ENCODE measurements around the gene CAMSAP1.
"Not testable (repeated sequence)": the region's sequence is repeated elsewhere in the genome, so short reads cannot be mapped to it uniquely, and the experiment has no call there.

CAMSAP1 gene

GRCh38 chr9:135926402-135927194 is 19.3 kb upstream of the CAMSAP1 start:
- H3K4me1 ChIP-seq (ENCODE audit: control insufficient read depth, insufficient read depth, low read length, poor library complexity, severe bottlenecking), result no peaks in the 10 kb centered on the region
- 92% methylated on average over 23 to 26 of the region's 27 CpGs for WGBS, 2 experiments (ENCODE audit: insufficient coverage in 2 of 2)

DNA sequence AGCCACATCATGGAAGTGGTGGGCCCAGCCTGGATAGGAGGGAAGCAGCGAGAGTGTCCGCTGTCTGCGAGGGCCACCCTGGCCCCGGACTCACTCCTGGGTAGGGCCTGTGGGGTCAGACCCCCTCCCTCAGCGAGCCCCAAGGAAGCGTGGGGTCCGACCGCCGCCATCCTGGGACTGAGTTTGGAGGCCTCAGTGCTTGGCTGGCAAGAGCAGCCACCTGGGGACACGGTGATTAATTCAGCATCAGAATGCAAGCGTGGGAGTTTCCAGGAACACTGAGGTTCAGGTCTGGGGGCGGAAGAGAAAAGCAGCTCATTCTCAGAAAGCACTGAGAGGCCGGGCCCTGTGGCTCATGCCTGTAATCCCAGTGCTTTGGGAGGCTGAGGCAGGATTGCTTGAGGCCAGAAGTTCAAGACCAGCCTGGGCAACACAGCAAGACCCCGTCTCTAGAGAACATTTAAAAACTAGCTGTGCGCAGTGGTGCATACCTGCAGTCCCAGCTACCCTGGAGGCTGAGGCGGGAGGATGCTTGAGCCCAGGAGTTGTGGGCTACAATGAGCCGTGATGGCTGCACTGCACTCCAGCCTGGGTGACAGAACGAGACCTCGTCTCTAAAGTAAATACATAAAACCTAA is 18.3 kb upstream of the CAMSAP1 start:
- Histone ChIP-seq H3K27ac (ENCODE audit: low read depth, low read length, severe bottlenecking) (no peak overlapping the region), H3K4me1 (ENCODE audit: control insufficient read depth, insufficient read depth, low read length, poor library complexity, severe bottlenecking) (no peaks in the 10 kb centered on the region), H3K9me3 (ENCODE audit: control insufficient read depth, low read length) (no peaks in the 10 kb centered on the region), H3K36me3 (ENCODE audit: control insufficient read depth, insufficient read depth, low read length) (peaks cover 15% of the 10 kb centered on the region), H3K4me3 (ENCODE audit: extremely low read depth, insufficient read depth, low read length, poor library complexity, severe bottlenecking) (no peak overlapping the region)
- WGBS, 2 experiments (ENCODE audit: insufficient coverage in 2 of 2), result 97% methylated on average over 18 to 19 of the region's 19 CpGs

More at GRCh38 chr9:135926402-135927194, 19.3 kb upstream of the CAMSAP1 start:
- H3K4me3 ChIP-seq (ENCODE audit: extremely low read depth, insufficient read depth, low read length, poor library complexity, severe bottlenecking), result no peak overlapping the region
- H3K9me3 ChIP-seq (ENCODE audit: control insufficient read depth, low read length), result no peaks in the 10 kb centered on the region
- H3K36me3 ChIP-seq (ENCODE audit: control insufficient read depth, insufficient read depth, low read length), result peaks cover 23% of the 10 kb centered on the region
- no peak overlapping the region for H3K27ac ChIP-seq (ENCODE audit: low read depth, low read length, severe bottlenecking)

DNA sequence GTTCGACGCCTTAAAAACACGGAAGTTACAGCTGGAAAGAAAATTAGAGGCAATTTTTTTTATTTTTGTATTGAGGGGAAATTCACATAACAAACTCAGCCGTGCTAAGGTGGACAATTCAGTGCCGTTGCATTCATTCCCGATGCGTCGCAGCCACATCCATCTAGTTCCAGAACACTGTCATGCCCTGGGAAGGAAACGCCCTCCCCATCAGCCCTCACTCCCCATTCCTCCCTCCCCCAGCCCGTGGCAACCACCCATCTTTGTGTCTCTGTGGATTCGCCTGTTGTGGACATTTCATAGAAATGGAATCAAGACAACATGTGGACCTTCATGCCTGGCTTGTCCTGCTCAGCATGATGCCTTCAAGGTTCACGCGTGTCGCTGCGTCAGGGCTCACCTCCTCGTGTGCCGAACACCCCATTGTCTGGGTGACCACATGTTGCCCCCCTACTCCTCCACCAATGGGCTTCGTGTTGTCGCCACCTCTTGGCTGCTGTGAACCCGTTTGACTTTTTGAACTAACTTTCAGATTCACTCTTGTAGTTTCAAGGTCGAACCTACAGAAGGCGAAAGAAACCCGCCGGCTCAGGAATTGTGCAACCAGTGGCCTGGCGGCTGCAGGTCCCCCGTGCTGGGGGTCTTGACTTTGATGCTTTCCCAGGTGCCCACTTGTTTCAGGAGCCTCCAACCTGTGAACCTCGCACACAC is 17.4 kb upstream of the CAMSAP1 start:
- Histone ChIP-seq H3K4me1 (ENCODE audit: control insufficient read depth, insufficient read depth, low read length, poor library complexity, severe bottlenecking) (no peaks in the 10 kb centered on the region), H3K4me3 (ENCODE audit: extremely low read depth, insufficient read depth, low read length, poor library complexity, severe bottlenecking) (no peak overlapping the region), H3K36me3 (ENCODE audit: control insufficient read depth, insufficient read depth, low read length) (peaks cover 15% of the 10 kb centered on the region), H3K27ac (ENCODE audit: low read depth, low read length, severe bottlenecking) (no peak overlapping the region), H3K9me3 (ENCODE audit: control insufficient read depth, low read length) (peaks cover 2% of the 10 kb centered on the region)
- 91 to 94% methylated on average over 26 to 27 of the region's 27 CpGs for WGBS, 2 experiments (ENCODE audit: insufficient coverage in 2 of 2)

- no peak overlapping the region for H3K4me3 ChIP-seq (ENCODE audit: extremely low read depth, insufficient read depth, low read length, poor library complexity, severe bottlenecking)
- peaks cover 15% of the 10 kb centered on the region for H3K36me3 ChIP-seq (ENCODE audit: control insufficient read depth, insufficient read depth, low read length)
- H3K4me1 ChIP-seq (ENCODE audit: control insufficient read depth, insufficient read depth, low read length, poor library complexity, severe bottlenecking), result no peaks in the 10 kb centered on the region
- H3K27ac ChIP-seq (ENCODE audit: low read depth, low read length, severe bottlenecking), result no peak overlapping the region
- 95 to 97% methylated on average over 13 of the region's 13 CpGs for WGBS, 2 experiments (ENCODE audit: insufficient coverage in 2 of 2)
- H3K9me3 ChIP-seq (ENCODE audit: control insufficient read depth, low read length), result peaks cover 13% of the 10 kb centered on the region
These were observed 16.2 kb upstream of the CAMSAP1 start for GRCh38 chr9:135923508-135923907.

DNA sequence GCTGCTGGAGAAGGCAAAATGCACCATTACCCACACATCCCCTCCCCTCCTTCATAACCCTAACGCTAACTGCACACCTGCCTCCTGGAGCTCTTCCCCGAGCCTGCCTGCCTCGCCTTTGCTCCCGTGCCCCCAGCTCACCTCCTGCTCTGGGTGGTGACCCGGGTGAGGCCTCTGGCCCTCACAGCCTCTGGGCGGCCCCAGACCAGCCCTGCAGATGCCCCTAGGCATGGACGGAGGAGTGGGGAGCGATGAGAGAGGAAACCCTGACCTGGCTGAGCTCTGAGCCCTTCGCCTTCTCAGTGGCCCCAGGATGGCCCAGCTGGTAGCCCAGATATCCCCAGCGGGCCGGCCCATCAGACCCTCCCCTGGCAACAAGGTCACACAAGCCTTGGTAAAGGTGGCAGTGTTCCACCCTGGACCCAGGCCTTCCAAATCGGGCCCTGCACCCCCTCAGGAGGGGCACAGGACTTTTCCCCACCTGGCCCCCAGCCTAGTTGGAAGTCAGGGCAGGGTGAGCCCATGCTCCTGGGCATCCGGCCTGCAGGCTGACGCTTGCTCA is 14.5 kb upstream of the CAMSAP1 start:
- WGBS, 2 experiments (ENCODE audit: insufficient coverage in 2 of 2), result 89 to 95% methylated on average over 10 of the region's 14 CpGs
- Histone ChIP-seq H3K27ac (ENCODE audit: low read depth, low read length, severe bottlenecking) (no peak overlapping the region), H3K4me3 (ENCODE audit: extremely low read depth, insufficient read depth, low read length, poor library complexity, severe bottlenecking) (no peak overlapping the region)

GRCh38 chr9:135920973-135921585 is 13.7 kb upstream of the CAMSAP1 start:
- WGBS, 2 experiments (ENCODE audit: insufficient coverage in 2 of 2), result 84 to 87% methylated on average over 18 to 23 of the region's 24 CpGs
- Histone ChIP-seq H3K4me3 (ENCODE audit: extremely low read depth, insufficient read depth, low read length, poor library complexity, severe bottlenecking) (no peak overlapping the region), H3K36me3 (ENCODE audit: control insufficient read depth, insufficient read depth, low read length) (peaks cover 21% of the 10 kb centered on the region), H3K9me3 (ENCODE audit: control insufficient read depth, low read length) (peaks cover 36% of the 10 kb centered on the region), H3K4me1 (ENCODE audit: control insufficient read depth, insufficient read depth, low read length, poor library complexity, severe bottlenecking) (no peaks in the 10 kb centered on the region), H3K27ac (ENCODE audit: low read depth, low read length, severe bottlenecking) (no peak overlapping the region)

More for the DNA sequence above, 14.5 kb upstream of the CAMSAP1 start:
- peaks cover 19% of the 10 kb centered on the region for H3K36me3 ChIP-seq (ENCODE audit: control insufficient read depth, insufficient read depth, low read length)
- H3K4me1 ChIP-seq (ENCODE audit: control insufficient read depth, insufficient read depth, low read length, poor library complexity, severe bottlenecking), result no peaks in the 10 kb centered on the region
- H3K9me3 ChIP-seq (ENCODE audit: control insufficient read depth, low read length), result peaks cover 29% of the 10 kb centered on the region

GRCh38 chr9:135920256-135920930 is 13.0 kb upstream of the CAMSAP1 start:
- Histone ChIP-seq H3K4me1 (ENCODE audit: control insufficient read depth, insufficient read depth, low read length, poor library complexity, severe bottlenecking) (no peaks in the 10 kb centered on the region), H3K4me3 (ENCODE audit: extremely low read depth, insufficient read depth, low read length, poor library complexity, severe bottlenecking) (no peak overlapping the region), H3K27ac (ENCODE audit: low read depth, low read length, severe bottlenecking) (no peak overlapping the region), H3K9me3 (ENCODE audit: control insufficient read depth, low read length) (peaks cover 43% of the 10 kb centered on the region), H3K36me3 (ENCODE audit: control insufficient read depth, insufficient read depth, low read length) (peaks cover 21% of the 10 kb centered on the region)
- WGBS, 2 experiments (ENCODE audit: insufficient coverage in 2 of 2), result 94 to 95% methylated on average over 7 to 14 of the region's 15 CpGs

DNA sequence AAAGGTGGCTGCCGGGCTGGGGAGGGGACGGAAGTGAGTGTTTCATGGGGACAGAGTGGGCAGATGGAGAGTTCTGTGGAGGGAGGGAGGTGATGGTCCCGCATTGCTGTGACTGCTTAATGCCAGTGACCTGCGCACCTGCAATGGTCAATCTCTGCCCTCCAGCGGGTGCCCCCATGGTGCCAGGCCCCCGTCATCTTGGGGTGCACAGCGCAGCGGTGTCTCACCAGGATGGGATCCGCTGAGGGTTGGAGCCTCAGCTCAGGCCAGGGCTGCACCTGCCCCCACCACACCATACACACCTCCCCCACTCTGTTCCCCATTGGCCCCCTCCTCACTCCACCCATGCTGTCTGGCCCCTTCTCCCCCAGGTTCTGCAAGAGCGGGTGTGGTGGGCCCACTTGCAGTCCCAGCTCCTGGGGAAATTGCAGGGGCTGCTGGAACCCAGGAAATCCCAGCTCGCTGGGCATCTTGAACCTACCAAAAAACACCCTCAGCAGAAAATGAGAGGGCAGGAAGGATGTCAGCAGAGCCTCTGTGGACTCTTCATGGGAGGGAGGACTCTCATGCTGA is 12.1 kb upstream of the CAMSAP1 start:
- peaks cover 29% of the 10 kb centered on the region for H3K36me3 ChIP-seq (ENCODE audit: control insufficient read depth, insufficient read depth, low read length)
- H3K4me1 ChIP-seq (ENCODE audit: control insufficient read depth, insufficient read depth, low read length, poor library complexity, severe bottlenecking), result no peaks in the 10 kb centered on the region
- H3K27ac ChIP-seq (ENCODE audit: low read depth, low read length, severe bottlenecking), result no peak overlapping the region
- H3K4me3 ChIP-seq (ENCODE audit: extremely low read depth, insufficient read depth, low read length, poor library complexity, severe bottlenecking), result no peak overlapping the region
- 90 to 96% methylated on average over 4 to 8 of the region's 11 CpGs for WGBS, 2 experiments (ENCODE audit: insufficient coverage in 2 of 2)
- peaks cover 53% of the 10 kb centered on the region for H3K9me3 ChIP-seq (ENCODE audit: control insufficient read depth, low read length)

- H3K9me3 ChIP-seq (ENCODE audit: control insufficient read depth, low read length), result peaks cover 75% of the 10 kb centered on the region
- H3K4me1 ChIP-seq (ENCODE audit: control insufficient read depth, insufficient read depth, low read length, poor library complexity, severe bottlenecking); H3K27ac ChIP-seq (ENCODE audit: low read depth, low read length, severe bottlenecking); H3K4me3 ChIP-seq (ENCODE audit: extremely low read depth, insufficient read depth, low read length, poor library complexity, severe bottlenecking): not testable (repeated sequence)
- 91 to 95% methylated on average over 11 to 12 of the region's 12 CpGs for WGBS, 2 experiments (ENCODE audit: insufficient coverage in 2 of 2)
- H3K36me3 ChIP-seq (ENCODE audit: control insufficient read depth, insufficient read depth, low read length), result peaks cover 58% of the 10 kb centered on the region
These were observed 8.9 kb upstream of the CAMSAP1 start for GRCh38 chr9:135916227-135916626.
